K562 (cell line): ENCODE data around the gene CLCNKB. TPM values are rescaled to one million over a fixed set of nuclear protein-coding genes. Genes with fewer than 3 reads are reported as not detected.

ENCODE experiments used
- ARID4B ChIP-seq: sonication (generic); formaldehyde crosslinking; IDR thresholded peaks from 2 replicates; pipeline ENCODE4 v1.8.0; 2022; ENCODE audit warnings: mild to moderate bottlenecking, missing genetic modification reagents
- ARNT ChIP-seq, 2 experiments: fragments of 450-650 bp; IDR thresholded peaks; 2 replicates each; pipeline ENCODE4 v1.6.1; 2016; ENCODE audit warnings: mild to moderate bottlenecking in 1 of 2
- CC2D1A ChIP-seq: fragments of 450-650 bp; IDR thresholded peaks from 2 replicates; pipeline ENCODE4 v1.6.1; 2017; ENCODE audit warnings: mild to moderate bottlenecking
- KDM5B ChIP-seq: fragments of 200-600 bp; sonication (generic); IDR thresholded peaks from 2 replicates; pipeline ENCODE4 v1.6.1; 2012; ENCODE audit warnings: low read depth, mild to moderate bottlenecking, moderate library complexity, low read length, control low read depth, inconsistent platforms; ENCODE audit not compliant: insufficient replicate concordance
- MCM7 ChIP-seq, 2 experiments: fragments of 450-650 bp; IDR thresholded peaks; 2 replicates each; pipeline ENCODE4 v1.6.1; 2016 to 2018
- RB1 ChIP-seq: fragments of 450-650 bp; IDR thresholded peaks from 2 replicates; pipeline ENCODE4 v1.6.1; 2017; ENCODE audit warnings: low read depth, mild to moderate bottlenecking
- SMAD2 ChIP-seq: fragments of 150-350 bp; IDR thresholded peaks from 2 replicates; pipeline ENCODE4 v1.6.1; 2014; ENCODE audit warnings: low read depth, mild to moderate bottlenecking, low read length
- TAF9B ChIP-seq: fragments of 450-650 bp; IDR thresholded peaks from 2 replicates; pipeline ENCODE4 v1.6.1; 2018; ENCODE audit warnings: mild to moderate bottlenecking; ENCODE audit not compliant: partially characterized antibody
- U2AF2 ChIP-seq: fragments of 200-400 bp; formaldehyde crosslinking; optimal IDR thresholded peaks from 2 replicates; pipeline ENCODE3; 2017; ENCODE audit warnings: low read depth, mild to moderate bottlenecking, low read length
- ZNF507 ChIP-seq: conservative IDR thresholded peaks from 2 replicates; pipeline ENCODE4 v1.6.1; 2017; ENCODE audit warnings: missing genetic modification characterization, missing compliant biosample characterization
- ZNF75A ChIP-seq: fragments of 450-650 bp; formaldehyde crosslinking; IDR thresholded peaks from 2 replicates; pipeline ENCODE4 v1.4.0; 2020; ENCODE audit warnings: mild to moderate bottlenecking
- polyA plus RNA-seq, 8 experiments: library from polyadenylated mRNA; depleted of rRNA in 4 of 8; stranded (reverse) in 5 of 8; unstranded in 3 of 8; fragments of >200 nt; fragmentation: Nextera tagmentation in 2 of 8; fragmentation: Illumina TruSeq in 1 of 8; extraction: Ambion mirVana in 2 of 8; extraction: Trizol in 1 of 8; gene quantifications; 2 replicates each; pipeline versions ENCODE4 v1.2.1 to v1.2.3, GENCODE V29; 2011 to 2014; ENCODE audit warnings: inconsistent platforms in 1 of 8, missing spikeins in 1 of 8
- total RNA-seq, 7 experiments: library from RNA; depleted of rRNA in 6 of 7; stranded (reverse); fragments of >200 nt in 6 of 7; fragmentation: Illumina TruSeq in 2 of 7; extraction: Trizol in 2 of 7; gene quantifications; 2 replicates each; pipeline versions ENCODE4 v1.2.1 to v1.2.3, GENCODE V29; 2011 to 2021; ENCODE audit warnings: low replicate concordance in 1 of 7
- TF ChIP-seq, protein P1 (sequence below): sonication (generic); formaldehyde crosslinking; IDR thresholded peaks from 2 replicates; pipeline ENCODE4 v1.8.1; 2023; ENCODE audit warnings: mild to moderate bottlenecking, missing genetic modification reagents
- TF ChIP-seq, protein P2 (sequence below): sonication (generic); formaldehyde crosslinking; IDR thresholded peaks from 2 replicates; pipeline ENCODE4 v1.8.1; 2022; ENCODE audit warnings: missing genetic modification reagents
- TF ChIP-seq, protein P3 (sequence below): sonication (generic); formaldehyde crosslinking; IDR thresholded peaks from 2 replicates; pipeline ENCODE4 v1.8.1; 2023; ENCODE audit warnings: mild to moderate bottlenecking, missing genetic modification reagents
- TF ChIP-seq, protein P4 (sequence below): fragments of 250-450 bp; sonication (Bioruptor Pico); IDR thresholded peaks from 2 replicates; pipeline ENCODE4 v1.5.0; 2021; ENCODE audit warnings: mild to moderate bottlenecking, moderate library complexity

Gene CLCNKB
- total and polyA plus RNA-seq, 9 of the 15 experiments (the other 6 are each of a cell fraction or from before 2014, with no cell fraction given) = 0.08 to 1.7 (median 0.64) TPM

DNA sequence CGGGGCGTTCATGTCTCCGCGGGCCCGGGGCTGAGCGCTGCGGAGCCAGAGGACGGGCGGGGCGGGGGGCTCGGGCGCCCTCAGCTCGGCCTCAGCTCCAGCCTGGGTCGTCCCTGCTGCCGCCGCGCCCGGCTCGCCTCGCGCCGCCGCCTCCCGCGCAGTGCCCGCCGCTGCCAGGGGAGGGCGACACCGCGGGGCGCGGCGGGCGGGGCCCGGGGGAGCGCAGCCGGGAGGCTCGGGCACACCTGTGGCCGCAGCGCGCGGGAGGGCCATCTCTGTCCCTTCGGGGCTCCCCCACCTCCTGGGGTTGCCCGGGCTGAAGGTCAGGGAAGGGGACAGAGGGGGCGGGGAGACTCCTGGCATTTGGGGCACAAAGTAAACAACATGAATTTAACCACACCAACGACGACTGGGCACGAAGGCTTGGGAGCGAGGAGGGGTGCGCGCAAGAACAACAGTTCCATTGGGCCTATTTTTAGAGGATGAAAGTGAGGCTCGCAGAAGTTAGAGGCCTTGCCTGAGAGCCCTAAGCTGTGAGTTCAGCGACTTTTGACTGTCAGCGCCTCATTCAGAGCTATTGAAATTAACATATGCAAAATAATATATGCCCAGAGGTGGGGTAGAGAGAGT lies 30.0 kb downstream of the CLCNKB start, which contains the start of gene FAM131C (continued):
- no peak for TF ChIP-seq U2AF2
- TF ChIP-seq MCM7 (IDR thresholded peaks at IDR 0.05) = no peak
- TF ChIP-seq SMAD2 = no peak
- TF ChIP-seq ZNF75A (CRISPR knock-in tag) = no peak
- no peak for TF ChIP-seq ZNF507
- TF ChIP-seq CC2D1A = no peak
- TF ChIP-seq, protein P1, sequence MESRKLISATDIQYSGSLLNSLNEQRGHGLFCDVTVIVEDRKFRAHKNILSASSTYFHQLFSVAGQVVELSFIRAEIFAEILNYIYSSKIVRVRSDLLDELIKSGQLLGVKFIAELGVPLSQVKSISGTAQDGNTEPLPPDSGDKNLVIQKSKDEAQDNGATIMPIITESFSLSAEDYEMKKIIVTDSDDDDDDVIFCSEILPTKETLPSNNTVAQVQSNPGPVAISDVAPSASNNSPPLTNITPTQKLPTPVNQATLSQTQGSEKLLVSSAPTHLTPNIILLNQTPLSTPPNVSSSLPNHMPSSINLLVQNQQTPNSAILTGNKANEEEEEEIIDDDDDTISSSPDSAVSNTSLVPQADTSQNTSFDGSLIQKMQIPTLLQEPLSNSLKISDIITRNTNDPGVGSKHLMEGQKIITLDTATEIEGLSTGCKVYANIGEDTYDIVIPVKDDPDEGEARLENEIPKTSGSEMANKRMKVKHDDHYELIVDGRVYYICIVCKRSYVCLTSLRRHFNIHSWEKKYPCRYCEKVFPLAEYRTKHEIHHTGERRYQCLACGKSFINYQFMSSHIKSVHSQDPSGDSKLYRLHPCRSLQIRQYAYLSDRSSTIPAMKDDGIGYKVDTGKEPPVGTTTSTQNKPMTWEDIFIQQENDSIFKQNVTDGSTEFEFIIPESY (CRISPR knock-in tag) = no peak
- TF ChIP-seq RB1 = peak; percentile 96
- TF ChIP-seq, protein P2, sequence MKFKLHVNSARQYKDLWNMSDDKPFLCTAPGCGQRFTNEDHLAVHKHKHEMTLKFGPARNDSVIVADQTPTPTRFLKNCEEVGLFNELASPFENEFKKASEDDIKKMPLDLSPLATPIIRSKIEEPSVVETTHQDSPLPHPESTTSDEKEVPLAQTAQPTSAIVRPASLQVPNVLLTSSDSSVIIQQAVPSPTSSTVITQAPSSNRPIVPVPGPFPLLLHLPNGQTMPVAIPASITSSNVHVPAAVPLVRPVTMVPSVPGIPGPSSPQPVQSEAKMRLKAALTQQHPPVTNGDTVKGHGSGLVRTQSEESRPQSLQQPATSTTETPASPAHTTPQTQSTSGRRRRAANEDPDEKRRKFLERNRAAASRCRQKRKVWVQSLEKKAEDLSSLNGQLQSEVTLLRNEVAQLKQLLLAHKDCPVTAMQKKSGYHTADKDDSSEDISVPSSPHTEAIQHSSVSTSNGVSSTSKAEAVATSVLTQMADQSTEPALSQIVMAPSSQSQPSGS (CRISPR knock-in tag) = no peak
- no peak for TF ChIP-seq ARNT (IDR thresholded peaks at IDR 0.05)
- TF ChIP-seq KDM5B = no peak
- TF ChIP-seq TAF9B = no peak
- TF ChIP-seq ARID4B = peak; percentile 61; the same call in 1 of the 2 replicates
- TF ChIP-seq, protein P3, sequence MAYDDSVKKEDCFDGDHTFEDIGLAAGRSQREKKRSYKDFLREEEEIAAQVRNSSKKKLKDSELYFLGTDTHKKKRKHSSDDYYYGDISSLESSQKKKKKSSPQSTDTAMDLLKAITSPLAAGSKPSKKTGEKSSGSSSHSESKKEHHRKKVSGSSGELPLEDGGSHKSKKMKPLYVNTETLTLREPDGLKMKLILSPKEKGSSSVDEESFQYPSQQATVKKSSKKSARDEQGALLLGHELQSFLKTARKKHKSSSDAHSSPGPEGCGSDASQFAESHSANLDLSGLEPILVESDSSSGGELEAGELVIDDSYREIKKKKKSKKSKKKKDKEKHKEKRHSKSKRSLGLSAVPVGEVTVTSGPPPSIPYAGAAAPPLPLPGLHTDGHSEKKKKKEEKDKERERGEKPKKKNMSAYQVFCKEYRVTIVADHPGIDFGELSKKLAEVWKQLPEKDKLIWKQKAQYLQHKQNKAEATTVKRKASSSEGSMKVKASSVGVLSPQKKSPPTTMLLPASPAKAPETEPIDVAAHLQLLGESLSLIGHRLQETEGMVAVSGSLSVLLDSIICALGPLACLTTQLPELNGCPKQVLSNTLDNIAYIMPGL = no peak
- TF ChIP-seq, protein P4, sequence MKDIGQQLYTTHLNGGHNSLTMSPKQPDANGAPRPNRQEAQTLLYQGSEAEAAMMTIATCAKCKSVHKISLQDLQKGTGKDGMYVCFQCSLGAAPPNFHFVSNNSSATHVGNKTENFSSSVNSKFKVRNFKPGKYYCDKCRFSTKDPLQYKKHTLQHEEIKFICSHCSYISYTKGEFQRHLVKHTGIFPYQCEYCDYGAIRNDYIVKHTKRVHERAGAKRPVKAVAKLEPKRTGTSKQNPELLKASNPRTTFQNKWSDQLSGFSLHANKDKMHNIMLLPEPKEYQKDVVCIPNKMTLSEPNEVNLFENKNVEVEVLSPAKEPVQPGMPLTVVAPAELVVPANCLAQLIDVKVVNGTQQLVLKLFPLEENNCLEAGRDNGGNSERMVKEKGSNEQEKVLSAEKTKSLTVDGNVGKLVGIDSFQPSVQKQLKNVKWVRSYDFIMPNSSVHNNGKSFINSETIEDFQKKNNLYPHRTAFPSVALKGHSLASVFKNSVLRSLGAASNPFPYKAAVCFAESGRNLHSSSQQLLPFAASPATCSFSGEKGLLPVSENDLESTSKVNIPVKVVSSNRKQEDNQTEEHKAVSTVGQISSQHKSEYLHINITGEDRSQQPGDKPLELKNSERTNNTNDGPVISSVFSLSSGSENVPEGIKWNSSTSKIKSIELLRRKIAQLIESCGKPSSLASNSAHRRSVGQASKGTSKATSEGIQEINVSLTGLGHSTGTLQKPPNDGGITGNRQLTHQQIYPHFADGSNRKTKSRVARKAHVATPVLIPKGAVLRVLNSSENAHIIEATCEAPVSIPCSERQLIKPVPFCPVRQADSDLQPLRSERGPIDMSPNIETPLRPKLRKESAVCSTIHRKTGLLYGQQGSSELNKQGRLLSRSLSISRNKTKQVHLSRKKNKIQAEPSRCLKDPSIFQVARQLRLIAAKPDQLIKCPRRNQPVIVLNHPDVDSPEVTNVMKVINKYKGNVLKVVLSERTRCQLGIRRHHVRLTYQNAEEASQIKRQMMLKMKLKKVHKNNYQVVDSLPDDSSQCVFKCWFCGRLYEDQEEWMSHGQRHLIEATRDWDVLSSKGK = no peak
